Anterior cingulate cortex (tissue), 58 donors: ENCODE results near the gene EHD3.

Experiments used
- DNase-seq, 58 donors: peaks; one replicate each; lab custom pipeline; 2025; lab: John Stamatoyannopoulos, UW

The EHD3 gene

GRCh38 chr2:31212659-31213600 is 21.0 kb upstream of the EHD3 start:
- DNase-seq: no peak

- no peak for DNase-seq
Observed at GRCh38 chr2:31213601-31214443, 20.1 kb upstream of the EHD3 start.

- no peak for DNase-seq
Observed at GRCh38 chr2:31214444-31214915, 19.5 kb upstream of the EHD3 start.

- no peak for DNase-seq
Observed at GRCh38 chr2:31216734-31217133, 17.2 kb upstream of the EHD3 start.

- no peak for DNase-seq
Observed at GRCh38 chr2:31217465-31218200, 16.3 kb upstream of the EHD3 start, which contains the start of gene CAPN14. Gene CAPN14, minus strand, starts transcription at chr2:31217515. Its CDS starts 12,068 bp downstream, at chr2:31205447.

GRCh38 chr2:31219131-31219969 is 14.6 kb upstream of the EHD3 start:
- no peak for DNase-seq

- no peak for DNase-seq
Observed at GRCh38 chr2:31221544-31221943, 12.4 kb upstream of the EHD3 start.

- DNase-seq: no peak
Observed at GRCh38 chr2:31222071-31222470, 11.9 kb upstream of the EHD3 start.

GRCh38 chr2:31223026-31223425 is 10.9 kb upstream of the EHD3 start:
- DNase-seq: no peak

GRCh38 chr2:31223749-31224148 is 10.2 kb upstream of the EHD3 start:
- no peak for DNase-seq

GRCh38 chr2:31226266-31226665 is 7.7 kb upstream of the EHD3 start:
- no peak for DNase-seq

- no peak for DNase-seq
Observed at GRCh38 chr2:31227110-31227509, 6.8 kb upstream of the EHD3 start.

GRCh38 chr2:31227711-31228125 is 6.2 kb upstream of the EHD3 start:
- DNase-seq: no peak

- DNase-seq: no peak
Observed at GRCh38 chr2:31228717-31229116, 5.2 kb upstream of the EHD3 start.

- no peak for DNase-seq
Observed at GRCh38 chr2:31230751-31231150, 3.2 kb upstream of the EHD3 start.

GRCh38 chr2:31231571-31232302 is 2.2 kb upstream of the EHD3 start:
- DNase-seq: no peak

GRCh38 chr2:31232586-31232985 is 1.4 kb upstream of the EHD3 start:
- no peak for DNase-seq

GRCh38 chr2:31233231-31233630 is 721 bp upstream of the EHD3 start:
- DNase-seq: no peak
